GM19023 (cell line): Measurements from ENCODE around the gene ROCK2.

Experiments
- ATAC-seq: cut with Tn5 transposase; IDR thresholded peaks from one replicate; pipeline ENCODE4 v1.9.1; 2021; ENCODE audit warnings: mild to moderate bottlenecking, moderate library complexity; ENCODE audit not compliant: unreplicated experiment

Gene ROCK2

GRCh38 chr2:11158916-11159573, 185.4 kb downstream of the ROCK2 start:
- ATAC-seq, result no peak

- ATAC-seq, result no peak
Measured at GRCh38 chr2:11157731-11158130, 186.7 kb downstream of the ROCK2 start.

- no peak for ATAC-seq
Measured at GRCh38 chr2:11157296-11157695, 187.1 kb downstream of the ROCK2 start.

DNA sequence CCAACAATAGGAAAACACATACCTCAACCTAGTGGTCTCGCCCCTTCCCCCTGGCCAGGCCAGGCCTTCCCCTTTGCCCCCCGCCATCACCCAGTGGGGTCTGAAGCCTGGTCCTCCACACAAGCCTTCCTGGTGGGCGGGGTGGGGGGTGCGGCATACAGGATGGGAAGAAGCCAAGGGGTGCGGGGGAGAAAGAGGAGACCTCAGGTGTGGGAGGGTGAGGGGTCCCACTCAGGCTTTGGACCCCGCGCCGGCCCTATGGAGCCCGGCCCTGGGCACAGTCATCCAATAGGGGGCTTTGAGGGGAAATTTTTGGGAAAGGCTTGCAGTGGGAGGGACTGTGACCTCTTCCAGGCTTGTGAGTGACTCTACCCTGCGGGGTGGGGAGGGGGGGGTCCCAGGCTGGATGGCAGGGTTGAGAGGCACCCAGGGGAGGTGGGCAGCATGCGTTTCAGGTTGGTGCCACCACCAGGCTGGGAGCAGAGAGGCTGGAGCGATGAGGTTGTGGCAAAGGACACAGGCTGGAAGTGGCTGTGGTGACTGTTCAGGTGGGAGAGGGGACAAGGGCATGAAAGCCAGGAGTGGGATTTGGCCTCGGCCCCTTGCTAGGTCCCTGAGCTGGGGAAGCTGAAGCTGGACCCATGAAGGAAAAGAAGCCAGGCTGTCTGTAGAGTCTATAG, 187.9 kb downstream of the ROCK2 start:
- no peak for ATAC-seq

DNA sequence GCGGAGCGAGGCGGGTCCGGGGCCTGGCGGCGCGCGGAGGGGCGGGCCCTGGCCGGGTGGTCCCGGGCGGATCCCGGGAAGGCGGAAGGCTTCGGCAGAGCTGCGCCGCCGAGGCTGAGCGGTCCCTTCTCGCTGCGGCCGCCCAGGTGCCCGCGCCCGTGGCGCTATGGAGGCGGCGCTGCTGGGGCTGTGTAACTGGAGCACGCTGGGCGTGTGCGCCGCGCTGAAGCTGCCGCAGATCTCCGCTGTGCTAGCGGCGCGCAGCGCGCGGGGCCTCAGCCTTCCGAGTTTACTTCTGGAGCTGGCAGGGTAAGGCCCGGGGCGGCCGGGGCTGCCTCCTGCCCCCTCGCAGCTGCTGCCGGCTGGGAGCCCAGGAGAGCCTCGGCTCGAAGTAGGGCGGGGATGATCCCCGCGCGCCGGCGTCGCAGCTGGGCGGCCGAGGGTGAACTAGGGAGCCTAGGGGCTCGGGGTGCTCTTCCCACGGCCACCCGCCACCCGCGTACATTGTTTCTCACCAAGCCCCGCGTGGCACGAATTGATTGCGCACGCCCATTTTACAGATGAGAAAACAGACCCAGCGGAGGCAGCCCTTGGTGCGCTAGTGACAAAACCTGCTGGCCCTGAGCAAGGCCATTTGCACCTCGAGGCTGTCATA, 188.9 kb downstream of the ROCK2 start, which contains the start of gene SLC66A3:
TSS of gene SLC66A3 (plus strand) at position 87 of the 655 bp plus-strand sequence. CDS start at position 167, 80 bp downstream.
- ATAC-seq, result peak; percentile 80

- peak; percentile 59 for ATAC-seq
Measured at GRCh38 chr2:11154923-11155380, 189.5 kb downstream of the ROCK2 start.

DNA sequence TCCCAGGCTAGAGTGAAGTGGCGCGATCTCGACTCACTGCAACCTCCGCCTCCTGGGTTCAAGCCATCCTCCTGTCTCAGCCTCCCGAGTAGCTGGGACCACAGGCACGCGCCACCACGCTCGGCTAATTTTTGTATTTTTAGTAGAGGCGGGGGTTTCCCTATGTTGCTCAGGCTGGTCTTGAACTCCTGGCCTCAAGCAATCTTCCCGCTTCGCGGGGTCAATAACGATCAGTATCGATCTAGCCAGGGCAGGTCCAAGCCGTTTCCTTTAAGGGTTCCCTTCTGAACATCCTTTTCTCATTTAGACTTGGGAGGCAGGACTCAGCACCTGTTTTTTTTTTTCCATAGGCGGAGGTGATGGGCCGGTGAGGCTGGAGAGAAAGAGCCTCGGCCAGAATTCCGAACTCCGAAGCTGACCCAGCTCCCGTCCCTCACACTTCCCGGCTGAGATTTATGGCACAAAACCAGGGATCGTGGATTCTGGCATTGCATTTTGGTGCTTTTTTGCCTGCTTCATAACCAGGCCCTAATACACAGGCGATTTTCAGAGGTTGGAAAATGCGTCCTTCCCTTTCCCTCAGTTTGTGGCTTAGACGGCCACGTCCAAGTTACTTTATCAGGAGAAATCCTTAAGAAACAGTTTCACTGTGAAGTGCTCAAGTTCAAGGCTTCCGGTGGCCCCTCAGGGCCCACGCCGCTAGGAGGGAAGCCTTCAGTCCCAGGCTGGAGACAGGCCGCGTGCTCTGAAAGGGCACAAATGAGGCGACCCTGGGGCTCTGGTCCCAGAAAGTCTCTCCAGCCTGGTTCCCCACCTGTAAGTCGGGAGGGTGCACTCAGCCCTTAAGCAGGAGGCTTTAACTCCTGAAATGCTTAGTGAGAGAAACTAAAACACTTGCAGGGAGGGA, 190.2 kb downstream of the ROCK2 start:
- ATAC-seq, result peak; percentile 13

- ATAC-seq, result no peak
Measured at GRCh38 chr2:11152591-11152990, 191.8 kb downstream of the ROCK2 start.

- no peak for ATAC-seq
Measured at GRCh38 chr2:11147263-11147662, 197.2 kb downstream of the ROCK2 start.

GRCh38 chr2:11146076-11146475, 198.4 kb downstream of the ROCK2 start:
- ATAC-seq, result no peak

- ATAC-seq, result no peak
Measured at GRCh38 chr2:11145350-11145749, 199.1 kb downstream of the ROCK2 start.

DNA sequence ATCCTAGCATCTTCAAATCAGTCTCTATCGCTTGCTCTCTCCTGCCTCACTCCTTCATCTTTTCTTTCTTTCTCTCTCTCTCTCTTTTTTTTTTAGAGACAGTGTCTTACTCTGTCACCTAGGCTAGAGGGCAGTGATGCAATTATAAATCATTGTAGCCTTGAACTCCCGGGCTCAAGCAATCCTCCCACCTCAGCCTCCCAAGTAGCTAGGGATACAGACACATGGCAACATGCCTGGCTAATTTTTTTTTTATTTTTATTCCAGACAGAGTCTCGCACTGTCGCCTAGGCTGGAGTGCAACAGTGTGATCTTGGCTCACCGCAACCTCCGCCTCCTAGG, 199.7 kb downstream of the ROCK2 start:
- no peak for ATAC-seq

DNA sequence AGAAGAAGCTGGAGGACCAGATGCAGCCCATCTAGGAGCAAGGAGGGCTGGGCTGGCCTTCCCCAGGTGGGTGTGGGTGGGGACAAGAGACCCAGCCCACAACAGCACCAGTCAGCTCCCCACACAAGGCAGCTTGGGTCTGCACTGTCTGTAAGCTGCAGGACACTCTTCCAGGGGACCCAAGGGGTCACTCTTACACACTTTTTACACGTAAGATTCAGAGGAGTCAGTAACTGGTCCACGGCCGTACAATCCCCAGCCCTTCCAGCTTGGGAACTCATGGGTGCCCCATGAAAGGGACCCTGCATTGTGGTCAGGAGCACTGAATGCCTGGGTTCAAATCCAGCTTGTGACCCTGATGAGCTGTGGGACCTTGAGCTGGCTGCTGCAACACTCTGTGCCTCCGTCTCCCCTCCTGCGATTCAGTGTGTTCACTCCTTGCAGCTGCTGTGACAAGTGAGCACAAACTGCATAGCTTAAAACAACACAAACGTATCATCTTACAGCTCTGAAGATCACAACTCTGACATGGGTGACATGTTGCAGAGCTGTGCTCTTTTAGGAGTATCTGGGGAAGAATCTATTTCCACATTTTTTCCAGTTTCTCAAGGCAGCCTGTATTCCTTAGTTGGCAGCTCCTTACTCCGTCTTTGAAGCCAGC, 200.2 kb downstream of the ROCK2 start:
- no peak for ATAC-seq

- ATAC-seq, result no peak
Measured at GRCh38 chr2:11142987-11143386, 201.4 kb downstream of the ROCK2 start.

DNA sequence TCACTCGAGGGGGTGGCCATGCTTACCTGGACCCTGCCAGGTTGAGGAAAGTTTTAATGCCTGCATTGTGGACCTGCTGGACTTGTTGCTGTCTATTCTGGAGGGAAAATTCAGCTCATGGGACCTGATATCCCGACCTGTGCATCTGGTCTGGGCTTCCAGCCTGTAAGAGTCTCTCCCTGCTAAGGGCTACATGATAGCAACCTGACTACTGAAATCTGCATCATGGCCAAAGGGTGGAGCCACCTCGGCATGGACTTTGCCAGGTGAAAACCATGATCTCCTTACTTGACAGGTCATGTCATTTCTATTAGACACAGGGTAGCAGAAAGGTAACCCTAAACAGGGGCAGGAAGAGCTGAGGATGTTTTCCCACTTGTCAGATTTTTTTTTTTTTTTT, 202.1 kb downstream of the ROCK2 start:
- ATAC-seq, result no peak

- no peak for ATAC-seq
Measured at GRCh38 chr2:11141319-11141718, 203.1 kb downstream of the ROCK2 start.

- ATAC-seq, result no peak
Measured at GRCh38 chr2:11140492-11140891, 203.9 kb downstream of the ROCK2 start.

DNA sequence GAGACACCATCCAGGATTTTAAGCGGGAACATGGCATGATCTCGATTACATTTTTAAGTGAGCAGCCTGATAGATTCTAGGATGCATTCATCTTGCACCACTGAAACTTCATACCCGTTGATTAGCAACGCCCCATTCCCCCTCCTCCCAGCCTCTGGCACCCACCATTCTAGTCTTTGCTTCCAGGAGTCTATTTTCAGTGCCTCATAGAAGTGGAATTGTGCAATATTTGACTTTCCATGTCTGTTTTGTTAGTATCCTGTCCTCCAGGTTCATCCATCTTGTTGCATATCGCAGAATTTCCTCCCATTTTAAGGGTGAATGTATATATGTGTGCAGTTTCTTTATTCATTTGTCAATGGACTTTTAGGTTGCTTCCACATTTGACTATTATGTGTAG, 210.1 kb downstream of the ROCK2 start:
- no peak for ATAC-seq

DNA sequence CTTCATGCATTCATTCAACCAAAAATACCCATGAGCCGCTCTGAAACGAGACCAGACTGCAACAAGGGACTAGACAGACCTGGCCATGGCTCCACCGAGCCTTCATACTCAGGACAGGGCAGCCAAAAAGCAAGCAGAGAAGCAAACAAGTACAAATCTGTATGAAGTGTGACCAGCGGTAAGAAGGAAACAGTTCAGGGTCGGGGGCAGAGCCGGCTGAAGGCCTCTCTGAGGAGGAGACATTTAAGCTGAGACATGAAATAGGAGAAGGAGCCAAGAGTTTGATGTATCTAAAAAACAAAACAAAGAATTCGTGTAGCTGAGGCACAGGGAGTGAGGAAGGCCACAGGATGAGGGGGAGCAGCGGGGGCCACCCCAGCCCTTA, 210.5 kb downstream of the ROCK2 start:
- no peak for ATAC-seq

- ATAC-seq, result no peak
Measured at GRCh38 chr2:11133238-11133935, 211.0 kb downstream of the ROCK2 start.
